Transverse colon (tissue), 4 donors: ENCODE measurements around the gene SMYD5.

Experiments used
- POLR2A ChIP-seq: fragments of 450-650 bp; IDR thresholded peaks from one replicate; pipeline ENCODE4 v1.6.1; 2016; ENCODE audit warnings: antibody characterized with exemption, mild to moderate bottlenecking, moderate library complexity
- POLR2AphosphoS5 ChIP-seq, 3 donors: sonication (generic); formaldehyde crosslinking; IDR thresholded peaks; one replicate each; pipeline ENCODE4 v1.6.1; 2016; ENCODE audit warnings: antibody characterized with exemption in 3 of 3
- TF ChIP-seq, protein P1 (sequence below), 5 experiments: fragments of 200-600 bp in 3 of 5; fragments of 450-650 bp in 2 of 5; sonication (generic) in 3 of 5; IDR thresholded peaks; 1 replicate in 2 of 5; 2 replicates in 3 of 5; pipeline ENCODE4 v1.5.1; 2016 to 2017; ENCODE audit warnings: antibody characterized with exemption in 5 of 5, inconsistent platforms in 3 of 5, mild to moderate bottlenecking in 2 of 5, moderate library complexity in 1 of 5

DNA sequence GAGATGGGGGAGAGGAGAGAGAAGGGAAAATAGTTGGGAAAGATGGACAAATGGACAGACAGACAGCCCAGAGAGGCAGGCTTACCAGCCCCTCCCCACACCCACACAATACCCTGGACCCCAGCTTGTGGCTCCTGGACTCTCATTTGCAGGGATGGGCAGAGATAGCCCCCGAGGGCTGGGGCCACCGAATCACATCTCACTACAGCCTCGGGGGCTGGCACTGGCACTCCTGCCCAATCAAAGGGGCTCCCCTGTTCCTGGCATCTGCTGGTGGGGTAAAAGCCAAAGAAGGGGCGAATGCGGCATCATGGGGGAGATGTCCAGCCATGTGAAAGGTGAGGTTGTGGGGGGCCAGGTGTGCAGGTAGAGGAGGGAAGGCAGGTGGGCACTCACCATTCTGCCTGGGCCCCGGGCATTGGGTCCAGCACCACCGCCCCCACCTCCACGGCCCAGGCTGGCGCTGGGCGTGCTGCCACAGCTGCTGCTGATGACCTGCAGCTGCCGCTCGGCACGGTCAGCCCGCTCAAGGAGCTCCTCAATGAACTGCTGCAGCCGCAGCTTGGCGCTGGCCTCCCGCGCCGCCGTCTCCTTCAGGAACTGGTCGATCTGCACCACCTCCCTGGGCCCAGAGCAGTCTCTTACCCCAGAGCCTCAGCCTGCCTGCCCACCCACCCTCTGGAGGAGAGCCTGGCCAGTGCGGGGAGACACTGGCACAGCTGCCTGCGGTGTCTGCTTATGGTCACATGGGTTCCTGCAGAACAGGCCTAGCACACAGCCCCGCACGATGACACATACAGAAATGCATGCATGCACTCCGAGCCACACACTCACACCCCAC lies 52.2 kb downstream of the SMYD5 start:
- TF ChIP-seq, protein P1, sequence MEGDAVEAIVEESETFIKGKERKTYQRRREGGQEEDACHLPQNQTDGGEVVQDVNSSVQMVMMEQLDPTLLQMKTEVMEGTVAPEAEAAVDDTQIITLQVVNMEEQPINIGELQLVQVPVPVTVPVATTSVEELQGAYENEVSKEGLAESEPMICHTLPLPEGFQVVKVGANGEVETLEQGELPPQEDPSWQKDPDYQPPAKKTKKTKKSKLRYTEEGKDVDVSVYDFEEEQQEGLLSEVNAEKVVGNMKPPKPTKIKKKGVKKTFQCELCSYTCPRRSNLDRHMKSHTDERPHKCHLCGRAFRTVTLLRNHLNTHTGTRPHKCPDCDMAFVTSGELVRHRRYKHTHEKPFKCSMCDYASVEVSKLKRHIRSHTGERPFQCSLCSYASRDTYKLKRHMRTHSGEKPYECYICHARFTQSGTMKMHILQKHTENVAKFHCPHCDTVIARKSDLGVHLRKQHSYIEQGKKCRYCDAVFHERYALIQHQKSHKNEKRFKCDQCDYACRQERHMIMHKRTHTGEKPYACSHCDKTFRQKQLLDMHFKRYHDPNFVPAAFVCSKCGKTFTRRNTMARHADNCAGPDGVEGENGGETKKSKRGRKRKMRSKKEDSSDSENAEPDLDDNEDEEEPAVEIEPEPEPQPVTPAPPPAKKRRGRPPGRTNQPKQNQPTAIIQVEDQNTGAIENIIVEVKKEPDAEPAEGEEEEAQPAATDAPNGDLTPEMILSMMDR (IDR thresholded peaks at IDR 0.05): no peak
- no peak for TF ChIP-seq POLR2A
- TF ChIP-seq POLR2AphosphoS5 (IDR thresholded peaks at IDR 0.05): no peak
